ENCODE measurements around the gene PRKG1.

- TF ChIP-seq CTCF (IDR thresholded peaks at IDR 0.05) (no peak), POLR2A (IDR thresholded peaks at IDR 0.05) (no peak)
Observed at GRCh38 chr10:51066231-51066630, 8.1 kb upstream of the PRKG1 start.

Data from Peyer's patch (tissue), 4 donors.